Hippocampal formation (tissue), 2 donors: Measurements from ENCODE around the gene OGFRL1.
A peak's percentile ranks its signal among the peaks of the same experiment; 100 is the strongest.

Experiments
- DNase-seq, 2 donors: peaks; one replicate each; lab custom pipeline; 2025; lab: John Stamatoyannopoulos, UW

The OGFRL1 gene

GRCh38 chr6:71287038-71287437 is 1.6 kb upstream of the OGFRL1 start:
- no peak for DNase-seq

GRCh38 chr6:71287926-71288227 is 734 bp upstream of the OGFRL1 start:
- DNase-seq, result peak in 1 of 2 donors; percentile 69

- no peak for DNase-seq
Measured at GRCh38 chr6:71289039-71289801, 609 bp downstream of the OGFRL1 start.

- DNase-seq, result no peak
Measured at GRCh38 chr6:71289802-71290175, 1.2 kb downstream of the OGFRL1 start.

- DNase-seq, result no peak
Measured at GRCh38 chr6:71290611-71291010, 2.0 kb downstream of the OGFRL1 start.

- DNase-seq, result no peak
Measured at GRCh38 chr6:71292001-71292400, 3.4 kb downstream of the OGFRL1 start.

GRCh38 chr6:71294121-71294523 is 5.5 kb downstream of the OGFRL1 start:
- no peak for DNase-seq

- DNase-seq, result no peak
Measured at GRCh38 chr6:71298459-71298858, 9.8 kb downstream of the OGFRL1 start.

GRCh38 chr6:71299541-71300470 is 11.2 kb downstream of the OGFRL1 start:
- no peak for DNase-seq

- DNase-seq, result no peak
Measured at GRCh38 chr6:71300561-71301168, 12.1 kb downstream of the OGFRL1 start.

- no peak for DNase-seq
Measured at GRCh38 chr6:71301546-71301945, 12.9 kb downstream of the OGFRL1 start.

- no peak for DNase-seq
Measured at GRCh38 chr6:71309656-71310055, 21.0 kb downstream of the OGFRL1 start.

- DNase-seq, result no peak
Measured at GRCh38 chr6:71310261-71310660, 21.6 kb downstream of the OGFRL1 start.

- no peak for DNase-seq
Measured at GRCh38 chr6:71312089-71312488, 23.5 kb downstream of the OGFRL1 start.

GRCh38 chr6:71317441-71317840 is 28.8 kb downstream of the OGFRL1 start:
- no peak for DNase-seq

- no peak for DNase-seq
Measured at GRCh38 chr6:71320041-71320440, 31.4 kb downstream of the OGFRL1 start.

- no peak for DNase-seq
Measured at GRCh38 chr6:71321314-71321713, 32.7 kb downstream of the OGFRL1 start.

GRCh38 chr6:71324194-71324785 is 35.7 kb downstream of the OGFRL1 start:
- DNase-seq, result no peak

GRCh38 chr6:71326611-71327010 is 38.0 kb downstream of the OGFRL1 start:
- no peak for DNase-seq

GRCh38 chr6:71330501-71330900 is 41.9 kb downstream of the OGFRL1 start:
- DNase-seq, result no peak

- DNase-seq, result no peak
Measured at GRCh38 chr6:71332012-71332411, 43.4 kb downstream of the OGFRL1 start.

- no peak for DNase-seq
Measured at GRCh38 chr6:71333050-71333449, 44.4 kb downstream of the OGFRL1 start.
